Astrocyte (in vitro differentiated cells and primary cell): Measurements from ENCODE around the gene GTF3C1. TPM values are rescaled to one million over a fixed set of nuclear protein-coding genes. Genes with fewer than 3 reads are reported as not detected.
A peak's percentile ranks its signal among the peaks of the same experiment; 100 is the strongest.

Experiments used
- DNase-seq: peaks from one replicate; pipeline ENCODE4 v3.0.0-alpha.2; 2010; ENCODE audit warnings: low read depth
- FAIRE-seq: peaks from 2 replicates; lab custom pipeline; 2011; peaks lifted over from hg19 to GRCh38; lab: Jason Lieb, UNC
- H2AFZ ChIP-seq: 2 replicates; pipeline ENCODE4 v1.6.0; 2012; ENCODE audit warnings: low read depth, low read length, inconsistent platforms
- H3K27ac ChIP-seq: 2 replicates; pipeline ENCODE4 v1.5.1; 2011; ENCODE audit warnings: low read depth, low read length, inconsistent platforms
- H3K27me3 ChIP-seq: 2 replicates; pipeline ENCODE4 v1.6.0; 2011; ENCODE audit warnings: low read length, inconsistent platforms; ENCODE audit not compliant: insufficient read depth
- H3K36me3 ChIP-seq: 2 replicates; pipeline ENCODE4 v1.5.1; 2011; ENCODE audit warnings: low read length, inconsistent platforms; ENCODE audit not compliant: insufficient read depth
- H3K4me1 ChIP-seq: 2 replicates; pipeline ENCODE4 v1.5.1; 2011; ENCODE audit warnings: low read length, inconsistent platforms; ENCODE audit not compliant: insufficient read depth
- H3K4me2 ChIP-seq: 2 replicates; pipeline ENCODE4 v1.6.0; 2012; ENCODE audit warnings: low read length, inconsistent platforms
- H3K4me3 ChIP-seq: 2 replicates; pipeline ENCODE4 v1.5.1; 2011; ENCODE audit warnings: low read depth, mild to moderate bottlenecking, low read length, inconsistent platforms; ENCODE audit not compliant: insufficient read depth
- H3K79me2 ChIP-seq: 2 replicates; pipeline ENCODE4 v1.6.0; 2012; ENCODE audit warnings: mild to moderate bottlenecking, low read length, inconsistent platforms; ENCODE audit not compliant: insufficient read depth
- H3K9ac ChIP-seq: 2 replicates; pipeline ENCODE4 v1.6.0; 2012; ENCODE audit warnings: mild to moderate bottlenecking, low read length, inconsistent platforms
- H3K9me3 ChIP-seq: 2 replicates; pipeline ENCODE4 v1.5.1; 2012; ENCODE audit warnings: low read depth, mild to moderate bottlenecking, low read length, inconsistent platforms; ENCODE audit not compliant: insufficient read depth
- H4K20me1 ChIP-seq: 2 replicates; pipeline ENCODE4 v1.6.0; 2012; ENCODE audit warnings: low read length, inconsistent platforms; ENCODE audit not compliant: insufficient read depth
- H3K27ac Mint-ChIP-seq: one replicate; pipeline ENCODE4 v1.8.0; 2021; ENCODE audit warnings: mild to moderate bottlenecking, mixed read lengths; ENCODE audit not compliant: unreplicated experiment
- H3K27me3 Mint-ChIP-seq: one replicate; pipeline ENCODE4 v1.8.0; 2021; ENCODE audit warnings: low read depth, mixed read lengths; ENCODE audit not compliant: unreplicated experiment
- H3K36me3 Mint-ChIP-seq: one replicate; pipeline ENCODE4 v1.8.0; 2021; ENCODE audit warnings: low read depth, mixed read lengths; ENCODE audit not compliant: unreplicated experiment
- H3K4me1 Mint-ChIP-seq: one replicate; pipeline ENCODE4 v1.8.0; 2021; ENCODE audit warnings: low read depth, mixed read lengths; ENCODE audit not compliant: unreplicated experiment
- H3K4me3 Mint-ChIP-seq: one replicate; pipeline ENCODE4 v1.8.0; 2021; ENCODE audit warnings: mild to moderate bottlenecking, moderate library complexity, mixed read lengths; ENCODE audit not compliant: unreplicated experiment
- H3K9me3 Mint-ChIP-seq: one replicate; pipeline ENCODE4 v1.8.0; 2021; ENCODE audit warnings: mild to moderate bottlenecking, mixed read lengths; ENCODE audit not compliant: unreplicated experiment
- EZH2 ChIP-seq: IDR thresholded peaks from 2 replicates; pipeline ENCODE4 v1.6.1; 2012; ENCODE audit warnings: mild to moderate bottlenecking, low read length, inconsistent platforms; ENCODE audit not compliant: insufficient read depth
- total RNA-seq: library from RNA; stranded (reverse); gene quantifications from 2 replicates; pipeline ENCODE4 v1.2.1, GENCODE V29; 2021
- TF ChIP-seq, protein P1 (sequence below): IDR thresholded peaks from 2 replicates; pipeline ENCODE4 v1.5.1; 2011; ENCODE audit warnings: low read depth, mild to moderate bottlenecking, inconsistent platforms, low read length, moderate library complexity; ENCODE audit not compliant: insufficient read depth

The GTF3C1 gene
- total RNA-seq, 1 donor from 2014 or later = 103 TPM

GRCh38 chr16:27427538-27427937 lies 122.2 kb downstream of the GTF3C1 start:
- Mint-ChIP-seq H3K36me3 (peaks cover 6% of the 10 kb centered on the region), H3K9me3 (peaks cover 5% of the 10 kb centered on the region), H3K4me3 (peak overlapping the region; percentile 9), H3K4me1 (peaks cover 10% of the 10 kb centered on the region), H3K27me3 (peaks cover 4% of the 10 kb centered on the region), H3K27ac (peak overlapping the region; percentile 18)
- TF ChIP-seq, protein P1, sequence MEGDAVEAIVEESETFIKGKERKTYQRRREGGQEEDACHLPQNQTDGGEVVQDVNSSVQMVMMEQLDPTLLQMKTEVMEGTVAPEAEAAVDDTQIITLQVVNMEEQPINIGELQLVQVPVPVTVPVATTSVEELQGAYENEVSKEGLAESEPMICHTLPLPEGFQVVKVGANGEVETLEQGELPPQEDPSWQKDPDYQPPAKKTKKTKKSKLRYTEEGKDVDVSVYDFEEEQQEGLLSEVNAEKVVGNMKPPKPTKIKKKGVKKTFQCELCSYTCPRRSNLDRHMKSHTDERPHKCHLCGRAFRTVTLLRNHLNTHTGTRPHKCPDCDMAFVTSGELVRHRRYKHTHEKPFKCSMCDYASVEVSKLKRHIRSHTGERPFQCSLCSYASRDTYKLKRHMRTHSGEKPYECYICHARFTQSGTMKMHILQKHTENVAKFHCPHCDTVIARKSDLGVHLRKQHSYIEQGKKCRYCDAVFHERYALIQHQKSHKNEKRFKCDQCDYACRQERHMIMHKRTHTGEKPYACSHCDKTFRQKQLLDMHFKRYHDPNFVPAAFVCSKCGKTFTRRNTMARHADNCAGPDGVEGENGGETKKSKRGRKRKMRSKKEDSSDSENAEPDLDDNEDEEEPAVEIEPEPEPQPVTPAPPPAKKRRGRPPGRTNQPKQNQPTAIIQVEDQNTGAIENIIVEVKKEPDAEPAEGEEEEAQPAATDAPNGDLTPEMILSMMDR = no peak
- TF ChIP-seq EZH2 = no peak
- no peak for DNase-seq
- Histone ChIP-seq H3K27ac (no peak overlapping the region), H3K4me2 (no peak overlapping the region), H3K4me3 (no peak overlapping the region), H3K4me1 (peaks cover 7% of the 10 kb centered on the region), H3K9ac (no peak overlapping the region), H2AFZ (no peak overlapping the region), H3K9me3 (no peaks in the 10 kb centered on the region), H3K27me3 (no peaks in the 10 kb centered on the region), H4K20me1 (no peaks in the 10 kb centered on the region), H3K79me2 (no peaks in the 10 kb centered on the region), H3K36me3 (no peaks in the 10 kb centered on the region)
- no peak for FAIRE-seq

DNA sequence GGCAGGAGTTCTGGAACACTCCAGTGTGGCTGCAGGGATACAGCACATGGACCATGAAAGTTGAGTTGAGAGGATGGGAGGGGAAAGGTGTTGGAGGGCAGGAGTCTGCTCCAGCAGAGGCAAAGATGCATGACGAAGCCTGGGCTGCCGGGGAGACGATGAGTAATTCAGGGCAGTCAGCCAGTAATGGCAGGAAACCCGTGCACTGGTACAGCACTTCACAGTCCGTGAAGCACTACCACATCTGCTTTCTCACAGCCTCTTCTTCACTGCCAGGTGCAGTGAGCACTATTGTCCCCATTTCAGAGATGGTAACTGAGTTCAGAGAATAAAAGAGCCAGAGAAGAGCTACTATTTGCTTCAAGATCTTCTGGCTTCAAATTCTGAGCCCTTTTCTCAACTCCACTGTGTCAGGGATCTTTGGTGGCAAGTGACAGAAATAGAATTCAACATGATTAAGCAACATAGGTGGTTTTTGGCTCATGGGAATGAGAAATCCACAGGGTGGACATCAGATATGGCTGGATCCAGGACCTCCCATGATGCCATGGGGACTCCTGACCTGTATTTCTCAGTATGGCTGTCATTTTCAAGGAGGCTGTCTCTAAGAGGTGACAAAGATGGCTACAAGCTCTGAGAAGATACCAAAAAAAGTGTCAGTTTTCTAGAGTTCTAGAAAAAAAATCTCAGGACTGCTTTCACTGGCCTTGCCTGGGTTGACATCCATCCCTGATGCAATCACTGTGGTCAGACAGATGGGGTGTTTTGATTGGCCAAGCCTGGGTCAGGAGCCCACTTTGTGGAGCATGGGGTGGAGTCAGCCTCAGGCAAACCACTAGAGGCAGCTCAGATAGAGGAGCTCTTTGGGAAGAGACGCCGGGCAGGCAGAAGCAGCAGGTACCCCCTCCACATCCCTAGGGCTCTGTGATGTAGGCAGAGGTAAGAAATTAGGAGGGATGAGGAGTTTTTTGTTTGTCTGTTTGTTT lies 123.0 kb downstream of the GTF3C1 start:
- no peak for TF ChIP-seq EZH2
- TF ChIP-seq, protein P1 = no peak
- Histone ChIP-seq H2AFZ (no peak overlapping the region), H3K4me1 (no peaks in the 10 kb centered on the region), H3K9ac (peak overlapping the region; percentile 19), H3K4me3 (no peak overlapping the region), H3K79me2 (no peaks in the 10 kb centered on the region), H4K20me1 (no peaks in the 10 kb centered on the region), H3K36me3 (no peaks in the 10 kb centered on the region), H3K27ac (peak overlapping the region; percentile 61), H3K9me3 (no peaks in the 10 kb centered on the region), H3K4me2 (peak overlapping the region; percentile 11), H3K27me3 (no peaks in the 10 kb centered on the region)
- H3K36me3 Mint-ChIP-seq = peaks cover 6% of the 10 kb centered on the region
- peaks cover 3% of the 10 kb centered on the region for H3K4me1 Mint-ChIP-seq
- H3K27me3 Mint-ChIP-seq = peaks cover 4% of the 10 kb centered on the region
- H3K9me3 Mint-ChIP-seq = peaks cover 12% of the 10 kb centered on the region
- FAIRE-seq (peak; percentile 94), DNase-seq (peak; percentile 90)
- H3K4me3 Mint-ChIP-seq = peak overlapping the region; percentile 14
- H3K27ac Mint-ChIP-seq = peak overlapping the region; percentile 29
